ENCODE data around the gene TIGD3. TPM values are rescaled to one million over a fixed set of nuclear protein-coding genes. Genes with fewer than 3 reads are reported as not detected.

The TIGD3 gene
- total RNA-seq, 1 experiment from 2014 or later = 0.11 TPM

DNA sequence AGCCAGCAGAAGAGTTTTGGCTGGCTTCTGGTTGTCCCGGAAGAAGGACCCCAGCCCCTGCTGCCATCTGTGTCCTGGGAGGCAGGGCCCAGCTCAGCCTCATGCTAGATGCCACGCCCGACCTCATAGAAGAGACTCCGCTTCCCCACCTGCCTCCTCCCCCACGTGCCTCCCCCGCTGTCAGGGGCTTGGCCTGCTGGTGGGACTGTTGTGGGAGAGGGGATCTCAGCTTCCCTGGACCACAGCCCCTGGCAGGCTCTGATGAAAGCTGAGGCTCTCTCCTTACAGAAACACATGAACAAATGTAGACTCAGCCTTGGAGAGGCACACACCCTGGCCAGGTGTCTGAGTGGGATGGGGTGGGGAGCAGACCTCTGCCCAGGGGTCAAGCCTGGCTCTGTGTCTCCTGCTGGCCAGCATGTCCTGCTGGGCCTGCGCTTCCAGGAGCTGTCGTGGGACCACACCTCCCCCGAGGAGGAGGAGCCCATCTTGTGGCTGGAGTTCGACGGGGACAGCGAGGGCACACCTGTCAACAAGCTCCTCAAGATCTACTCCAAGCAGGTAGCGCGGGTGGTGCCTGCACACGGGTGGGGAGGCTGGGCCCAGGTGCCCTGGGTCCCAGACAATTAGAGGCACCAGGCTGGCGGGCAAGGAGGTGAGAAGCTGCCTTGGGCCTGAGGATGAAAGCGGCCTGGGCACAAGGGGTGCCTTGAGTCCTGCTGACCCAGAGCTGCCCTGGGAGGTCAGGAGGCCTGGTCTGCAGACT, 45.9 kb downstream of the TIGD3 start:
- no peak overlapping the region for H3K4me2 ChIP-seq (ENCODE audit: low read depth, low read length, poor library complexity, severe bottlenecking)
- H3K79me2 ChIP-seq (ENCODE audit: low read length) = no peaks in the 10 kb centered on the region
- no peak overlapping the region for H2AFZ ChIP-seq (ENCODE audit: low read length)
- H3K27ac ChIP-seq (ENCODE audit: low read length) = no peak overlapping the region
- H3K9me2 ChIP-seq (replicated peaks; ENCODE audit: insufficient read depth, low read length) = no peaks in the 10 kb centered on the region
- H3K9ac ChIP-seq (ENCODE audit: low read length) = no peak overlapping the region
- no peak overlapping the region for H3K4me3 ChIP-seq (ENCODE audit: low read length)
- H4K20me1 ChIP-seq (ENCODE audit: insufficient read depth, low read depth, low read length) = no peaks in the 10 kb centered on the region
- peaks cover 33% of the 10 kb centered on the region for H3K4me1 ChIP-seq (ENCODE audit: low read length)
- H3K36me3 ChIP-seq (ENCODE audit: insufficient read depth, low read length) = peaks cover 11% of the 10 kb centered on the region; the same call in 1 of the 2 replicates
- no peaks in the 10 kb centered on the region for H3K27me3 ChIP-seq (ENCODE audit: low read length)
- H3K9me3 ChIP-seq (ENCODE audit: low read length) = no peaks in the 10 kb centered on the region
- no peak for DNase-seq

- Histone ChIP-seq H3K4me2 (ENCODE audit: low read depth, low read length, poor library complexity, severe bottlenecking) (no peak overlapping the region), H3K9ac (ENCODE audit: low read length) (no peak overlapping the region), H3K4me1 (ENCODE audit: low read length) (peaks cover 33% of the 10 kb centered on the region), H3K9me3 (ENCODE audit: low read length) (no peaks in the 10 kb centered on the region), H2AFZ (ENCODE audit: low read length) (no peak overlapping the region), H3K27me3 (ENCODE audit: low read length) (no peaks in the 10 kb centered on the region), H3K36me3 (ENCODE audit: insufficient read depth, low read length) (peaks cover 11% of the 10 kb centered on the region; the same call in 1 of the 2 replicates), H3K27ac (ENCODE audit: low read length) (peak overlapping the region; percentile 49), H3K79me2 (ENCODE audit: low read length) (no peaks in the 10 kb centered on the region), H3K9me2 (replicated peaks; ENCODE audit: insufficient read depth, low read length) (no peaks in the 10 kb centered on the region), H4K20me1 (ENCODE audit: insufficient read depth, low read depth, low read length) (no peaks in the 10 kb centered on the region), H3K4me3 (ENCODE audit: low read length) (no peak overlapping the region)
- DNase-seq = no peak
Measured at GRCh38 chr11:65401073-65401802, 46.7 kb downstream of the TIGD3 start.

DNA sequence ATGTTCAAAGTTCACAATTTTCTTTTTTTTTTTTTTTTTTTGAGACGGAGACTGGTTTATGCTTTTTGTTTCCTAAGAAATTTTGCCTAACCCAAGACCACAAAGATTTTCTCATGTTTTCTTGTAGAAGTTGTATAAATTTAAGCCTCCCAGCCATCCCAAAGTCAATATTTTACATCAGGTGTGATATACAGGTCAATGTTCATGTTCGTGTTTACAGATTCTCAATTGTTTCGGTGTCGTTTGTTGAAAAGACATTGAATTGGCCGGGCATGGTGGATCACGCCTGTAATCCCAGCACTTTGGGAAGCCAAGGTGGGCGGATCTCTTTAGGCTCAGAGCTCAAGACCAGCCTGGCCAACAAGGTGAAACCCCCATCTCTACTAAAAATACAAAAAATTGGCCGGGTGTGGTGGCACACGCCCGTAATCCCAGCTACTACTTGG, 47.3 kb downstream of the TIGD3 start:
- H3K4me2 ChIP-seq (ENCODE audit: low read depth, low read length, poor library complexity, severe bottlenecking) = no peak overlapping the region
- no peak overlapping the region for H2AFZ ChIP-seq (ENCODE audit: low read length)
- H3K27ac ChIP-seq (ENCODE audit: low read length) = peak overlapping the region; percentile 95
- no peak overlapping the region for H3K4me3 ChIP-seq (ENCODE audit: low read length)
- peaks cover 33% of the 10 kb centered on the region for H3K4me1 ChIP-seq (ENCODE audit: low read length)
- no peaks in the 10 kb centered on the region for H3K27me3 ChIP-seq (ENCODE audit: low read length)
- H3K9me2 ChIP-seq (replicated peaks; ENCODE audit: insufficient read depth, low read length) = no peaks in the 10 kb centered on the region
- no peak overlapping the region for H3K9ac ChIP-seq (ENCODE audit: low read length)
- H3K9me3 ChIP-seq (ENCODE audit: low read length) = no peaks in the 10 kb centered on the region
- no peaks in the 10 kb centered on the region for H3K79me2 ChIP-seq (ENCODE audit: low read length)
- H4K20me1 ChIP-seq (ENCODE audit: insufficient read depth, low read depth, low read length) = no peaks in the 10 kb centered on the region
- no peak for DNase-seq
- H3K36me3 ChIP-seq (ENCODE audit: insufficient read depth, low read length) = peaks cover 11% of the 10 kb centered on the region; the same call in 1 of the 2 replicates

GRCh38 chr11:65402790-65403189, 48.2 kb downstream of the TIGD3 start:
- Histone ChIP-seq H3K9ac (ENCODE audit: low read length) (no peak overlapping the region), H4K20me1 (ENCODE audit: insufficient read depth, low read depth, low read length) (no peaks in the 10 kb centered on the region), H3K9me3 (ENCODE audit: low read length) (no peaks in the 10 kb centered on the region), H3K4me2 (ENCODE audit: low read depth, low read length, poor library complexity, severe bottlenecking) (no peak overlapping the region), H3K9me2 (replicated peaks; ENCODE audit: insufficient read depth, low read length) (no peaks in the 10 kb centered on the region), H3K4me1 (ENCODE audit: low read length) (peaks cover 39% of the 10 kb centered on the region), H3K79me2 (ENCODE audit: low read length) (no peaks in the 10 kb centered on the region), H3K36me3 (ENCODE audit: insufficient read depth, low read length) (peaks cover 11% of the 10 kb centered on the region; the same call in 1 of the 2 replicates), H3K4me3 (ENCODE audit: low read length) (no peak overlapping the region), H2AFZ (ENCODE audit: low read length) (no peak overlapping the region), H3K27ac (ENCODE audit: low read length) (peak overlapping the region; percentile 95), H3K27me3 (ENCODE audit: low read length) (no peaks in the 10 kb centered on the region)
- no peak for DNase-seq

DNA sequence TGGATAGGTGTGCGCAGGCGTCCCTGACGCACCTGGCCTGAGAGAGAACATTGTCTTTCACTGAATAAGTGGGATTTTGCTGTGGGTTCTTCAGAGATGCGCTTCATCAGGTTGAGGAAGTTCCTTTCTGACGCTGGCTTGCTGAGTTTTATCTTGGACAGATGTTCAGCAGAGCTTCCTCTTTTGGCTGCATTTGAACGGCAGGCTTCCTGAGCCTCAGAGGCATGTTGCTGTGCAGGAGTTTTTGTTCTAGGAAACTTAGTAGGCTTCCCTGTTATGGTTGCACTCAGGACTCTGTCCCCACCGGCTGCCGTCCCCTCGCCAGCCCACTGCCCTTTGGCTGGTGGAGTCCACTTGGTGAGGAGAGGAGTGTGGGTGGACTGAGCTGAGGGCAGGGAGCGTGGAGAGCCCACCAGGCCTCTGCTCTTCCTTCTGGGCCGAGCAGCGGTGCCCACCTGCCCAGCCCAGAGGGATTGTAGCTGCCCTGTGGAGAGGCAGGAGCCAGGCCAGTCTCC, 49.1 kb downstream of the TIGD3 start:
- Histone ChIP-seq H4K20me1 (ENCODE audit: insufficient read depth, low read depth, low read length) (no peaks in the 10 kb centered on the region), H3K9ac (ENCODE audit: low read length) (peak overlapping the region; percentile 63), H3K27ac (ENCODE audit: low read length) (peak overlapping the region; percentile 95), H3K4me3 (ENCODE audit: low read length) (peak overlapping the region; percentile 37; the same call in 1 of the 2 replicates), H3K9me3 (ENCODE audit: low read length) (no peaks in the 10 kb centered on the region), H3K79me2 (ENCODE audit: low read length) (no peaks in the 10 kb centered on the region), H2AFZ (ENCODE audit: low read length) (no peak overlapping the region), H3K36me3 (ENCODE audit: insufficient read depth, low read length) (peaks cover 15% of the 10 kb centered on the region; the same call in 1 of the 2 replicates), H3K27me3 (ENCODE audit: low read length) (no peaks in the 10 kb centered on the region), H3K9me2 (replicated peaks; ENCODE audit: insufficient read depth, low read length) (no peaks in the 10 kb centered on the region), H3K4me1 (ENCODE audit: low read length) (peaks cover 48% of the 10 kb centered on the region), H3K4me2 (ENCODE audit: low read depth, low read length, poor library complexity, severe bottlenecking) (peak overlapping the region; percentile 60)
- DNase-seq = peak; percentile 93

GRCh38 chr11:65404210-65404609, 49.7 kb downstream of the TIGD3 start:
- H3K9ac ChIP-seq (ENCODE audit: low read length) = peak overlapping the region; percentile 63
- H2AFZ ChIP-seq (ENCODE audit: low read length) = no peak overlapping the region
- peak overlapping the region; percentile 37; the same call in 1 of the 2 replicates for H3K4me3 ChIP-seq (ENCODE audit: low read length)
- no peaks in the 10 kb centered on the region for H4K20me1 ChIP-seq (ENCODE audit: insufficient read depth, low read depth, low read length)
- H3K79me2 ChIP-seq (ENCODE audit: low read length) = no peaks in the 10 kb centered on the region
- H3K27ac ChIP-seq (ENCODE audit: low read length) = peak overlapping the region; percentile 95
- H3K27me3 ChIP-seq (ENCODE audit: low read length) = no peaks in the 10 kb centered on the region
- H3K4me1 ChIP-seq (ENCODE audit: low read length) = peaks cover 48% of the 10 kb centered on the region
- no peaks in the 10 kb centered on the region for H3K9me2 ChIP-seq (replicated peaks; ENCODE audit: insufficient read depth, low read length)
- peak overlapping the region; percentile 60 for H3K4me2 ChIP-seq (ENCODE audit: low read depth, low read length, poor library complexity, severe bottlenecking)
- peaks cover 15% of the 10 kb centered on the region; the same call in 1 of the 2 replicates for H3K36me3 ChIP-seq (ENCODE audit: insufficient read depth, low read length)
- H3K9me3 ChIP-seq (ENCODE audit: low read length) = no peaks in the 10 kb centered on the region
- peak; percentile 62 for DNase-seq

GRCh38 chr11:65404638-65405339, 50.2 kb downstream of the TIGD3 start:
- Histone ChIP-seq H2AFZ (ENCODE audit: low read length) (no peak overlapping the region), H3K36me3 (ENCODE audit: insufficient read depth, low read length) (peaks cover 18% of the 10 kb centered on the region; the same call in 1 of the 2 replicates), H3K4me2 (ENCODE audit: low read depth, low read length, poor library complexity, severe bottlenecking) (peak overlapping the region; percentile 60), H3K9me3 (ENCODE audit: low read length) (no peaks in the 10 kb centered on the region), H4K20me1 (ENCODE audit: insufficient read depth, low read depth, low read length) (no peaks in the 10 kb centered on the region), H3K27me3 (ENCODE audit: low read length) (no peaks in the 10 kb centered on the region), H3K27ac (ENCODE audit: low read length) (peak overlapping the region; percentile 95), H3K79me2 (ENCODE audit: low read length) (no peaks in the 10 kb centered on the region), H3K9me2 (replicated peaks; ENCODE audit: insufficient read depth, low read length) (no peaks in the 10 kb centered on the region), H3K4me3 (ENCODE audit: low read length) (no peak overlapping the region), H3K4me1 (ENCODE audit: low read length) (peaks cover 48% of the 10 kb centered on the region), H3K9ac (ENCODE audit: low read length) (peak overlapping the region; percentile 63)
- no peak for DNase-seq

All from Karpas-422 (cell line).